ENCODE data around the gene ARRB2. TPM values are rescaled to one million over a fixed set of nuclear protein-coding genes. Genes with fewer than 3 reads are reported as not detected.

The ARRB2 gene
- polyA plus RNA-seq, 1 of the 3 experiments (the other 2 are of a cell fraction) = 24.6 TPM

GRCh38 chr17:4747847-4748246 is 37.4 kb downstream of the ARRB2 start:
- no peak overlapping the region for H3K27ac ChIP-seq (ENCODE audit: low read depth in 2 of 2, low read length in 1 of 2)
- H3F3A ChIP-seq (replicated peaks; ENCODE audit: insufficient read depth) = peaks cover 5% of the 10 kb centered on the region
- H2AFZ ChIP-seq (ENCODE audit: low read depth) = no peak overlapping the region
- H4K20me1 ChIP-seq (ENCODE audit: insufficient read depth) = no peaks in the 10 kb centered on the region
- ChIA-PET CTCF (interaction anchor here (1.0 to 1.8 kb wide), 3 partner anchors 10 to 141 kb away, joined by 3 to 5 read pairs (median 4); partner anchors contain the start of gene MED11), POLR2A (no interaction called here)
- TF ChIP-seq YY1 (IDR thresholded peaks at IDR 0.05; ENCODE audit: low read depth) (no peak), MXI1 (IDR thresholded peaks at IDR 0.05; ENCODE audit: low read depth, low read length) (peak; percentile 60; the same call in 1 of the 2 replicates)
- peaks cover 77% of the 10 kb centered on the region for H3K27me3 ChIP-seq (ENCODE audit: insufficient read depth)
- H3K79me2 ChIP-seq (ENCODE audit: insufficient read depth) = no peaks in the 10 kb centered on the region
- WGBS (ENCODE audit: low lambda C conversion rate) = 23% methylated on average over 5 of the region's 5 CpGs
- H3K36me3 ChIP-seq (replicated peaks in 1 of 2; ENCODE audit: control insufficient read depth in 1 of 2, insufficient read depth in 2 of 2, low read length in 1 of 2) = no peaks in the 10 kb centered on the region
- no peak overlapping the region for H3K9ac ChIP-seq
- no peak overlapping the region for H3K4me3 ChIP-seq (ENCODE audit: low read depth in 2 of 2, low read length in 1 of 2)
- peak; percentile 62 for DNase-seq
- peak overlapping the region; percentile 56; the same call in 1 of the 2 replicates for H3K4me2 ChIP-seq
- H3K9me3 ChIP-seq = no peaks in the 10 kb centered on the region
- H3K9me2 ChIP-seq = no peaks in the 10 kb centered on the region
- H3K4me1 ChIP-seq (ENCODE audit: control insufficient read depth in 1 of 2, insufficient read depth in 2 of 2, low read depth in 1 of 2, low read length in 1 of 2) = no peaks in the 10 kb centered on the region; a peak in 1 of 4 replicates

GRCh38 chr17:4748686-4749085 is 38.3 kb downstream of the ARRB2 start:
- H3K36me3 ChIP-seq (replicated peaks in 1 of 2; ENCODE audit: control insufficient read depth in 1 of 2, insufficient read depth in 2 of 2, low read length in 1 of 2) = no peaks in the 10 kb centered on the region
- WGBS (ENCODE audit: low lambda C conversion rate) = 11% methylated on average over 4 of the region's 4 CpGs
- no peaks in the 10 kb centered on the region for H3K79me2 ChIP-seq (ENCODE audit: insufficient read depth)
- ChIA-PET POLR2A (no interaction called here), CTCF (interaction anchor here (1.1 to 1.7 kb wide), 2 partner anchors 17 to 154 kb away, joined by 3 to 5 read pairs; partner anchors contain the start of genes CHRNE and MED11)
- H3K27ac ChIP-seq (ENCODE audit: low read depth in 2 of 2, low read length in 1 of 2) = no peak overlapping the region
- H2AFZ ChIP-seq (ENCODE audit: low read depth) = no peak overlapping the region
- TF ChIP-seq RAD21 (IDR thresholded peaks at IDR 0.05; ENCODE audit: low read length) = no peak
- TF ChIP-seq RCOR1 (IDR thresholded peaks at IDR 0.05; ENCODE audit: low read length) = no peak
- no peak for TF ChIP-seq IRF3 (IDR thresholded peaks at IDR 0.05; ENCODE audit: low read depth, low read length)
- no peak for TF ChIP-seq FOXJ3 (CRISPR knock-in tag; IDR thresholded peaks at IDR 0.05)
- no peak for TF ChIP-seq GABPA (IDR thresholded peaks at IDR 0.05; ENCODE audit: low read depth)
- no peak for TF ChIP-seq POLR2AphosphoS5 (IDR thresholded peaks at IDR 0.05; ENCODE audit: low read depth, low read length)
- no peak for TF ChIP-seq EZH2phosphoT487 (IDR thresholded peaks at IDR 0.05; ENCODE audit: borderline replicate concordance, low read depth)
- no peak for TF ChIP-seq RFX5 (IDR thresholded peaks at IDR 0.05; ENCODE audit: low read length)
- TF ChIP-seq SIN3A (IDR thresholded peaks at IDR 0.05; ENCODE audit: borderline replicate concordance, low read depth, low read length) = no peak
- TF ChIP-seq SMC3 (IDR thresholded peaks at IDR 0.05; ENCODE audit: low read depth, low read length) = no peak
- TF ChIP-seq MAX (IDR thresholded peaks at IDR 0.05; ENCODE audit: low read depth) = no peak
- no peak overlapping the region for H3K4me2 ChIP-seq
- DNase-seq = no peak
- H3K4me1 ChIP-seq (ENCODE audit: control insufficient read depth in 1 of 2, insufficient read depth in 2 of 2, low read depth in 1 of 2, low read length in 1 of 2) = no peaks in the 10 kb centered on the region; a peak in 1 of 4 replicates
- no peaks in the 10 kb centered on the region for H3K9me3 ChIP-seq
- H4K20me1 ChIP-seq (ENCODE audit: insufficient read depth) = no peaks in the 10 kb centered on the region
- H3K9me2 ChIP-seq = no peaks in the 10 kb centered on the region
- H3K4me3 ChIP-seq (ENCODE audit: low read depth in 2 of 2, low read length in 1 of 2) = no peak overlapping the region
- H3F3A ChIP-seq (replicated peaks; ENCODE audit: insufficient read depth) = peaks cover 5% of the 10 kb centered on the region
- H3K9ac ChIP-seq = no peak overlapping the region
- H3K27me3 ChIP-seq (ENCODE audit: insufficient read depth) = peaks cover 81% of the 10 kb centered on the region

Data from SK-N-SH (cell line).